LNCAP (cell line): ENCODE measurements around the gene SELENOT.

Source experiments
- TF ChIP-seq, protein P1 (sequence below): fragments of 450-650 bp; IDR thresholded peaks from 2 replicates; pipeline ENCODE4 v1.5.1; 2017; ENCODE audit warnings: mild to moderate bottlenecking

SELENOT gene

GRCh38 chr3:150611666-150612065 lies 8.5 kb downstream of the SELENOT start:
- TF ChIP-seq, protein P1, sequence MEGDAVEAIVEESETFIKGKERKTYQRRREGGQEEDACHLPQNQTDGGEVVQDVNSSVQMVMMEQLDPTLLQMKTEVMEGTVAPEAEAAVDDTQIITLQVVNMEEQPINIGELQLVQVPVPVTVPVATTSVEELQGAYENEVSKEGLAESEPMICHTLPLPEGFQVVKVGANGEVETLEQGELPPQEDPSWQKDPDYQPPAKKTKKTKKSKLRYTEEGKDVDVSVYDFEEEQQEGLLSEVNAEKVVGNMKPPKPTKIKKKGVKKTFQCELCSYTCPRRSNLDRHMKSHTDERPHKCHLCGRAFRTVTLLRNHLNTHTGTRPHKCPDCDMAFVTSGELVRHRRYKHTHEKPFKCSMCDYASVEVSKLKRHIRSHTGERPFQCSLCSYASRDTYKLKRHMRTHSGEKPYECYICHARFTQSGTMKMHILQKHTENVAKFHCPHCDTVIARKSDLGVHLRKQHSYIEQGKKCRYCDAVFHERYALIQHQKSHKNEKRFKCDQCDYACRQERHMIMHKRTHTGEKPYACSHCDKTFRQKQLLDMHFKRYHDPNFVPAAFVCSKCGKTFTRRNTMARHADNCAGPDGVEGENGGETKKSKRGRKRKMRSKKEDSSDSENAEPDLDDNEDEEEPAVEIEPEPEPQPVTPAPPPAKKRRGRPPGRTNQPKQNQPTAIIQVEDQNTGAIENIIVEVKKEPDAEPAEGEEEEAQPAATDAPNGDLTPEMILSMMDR: no peak

- TF ChIP-seq, protein P1: no peak
Observed at GRCh38 chr3:150612494-150612893, 9.4 kb downstream of the SELENOT start.

GRCh38 chr3:150613034-150613433 lies 9.9 kb downstream of the SELENOT start:
- TF ChIP-seq, protein P1: no peak

DNA sequence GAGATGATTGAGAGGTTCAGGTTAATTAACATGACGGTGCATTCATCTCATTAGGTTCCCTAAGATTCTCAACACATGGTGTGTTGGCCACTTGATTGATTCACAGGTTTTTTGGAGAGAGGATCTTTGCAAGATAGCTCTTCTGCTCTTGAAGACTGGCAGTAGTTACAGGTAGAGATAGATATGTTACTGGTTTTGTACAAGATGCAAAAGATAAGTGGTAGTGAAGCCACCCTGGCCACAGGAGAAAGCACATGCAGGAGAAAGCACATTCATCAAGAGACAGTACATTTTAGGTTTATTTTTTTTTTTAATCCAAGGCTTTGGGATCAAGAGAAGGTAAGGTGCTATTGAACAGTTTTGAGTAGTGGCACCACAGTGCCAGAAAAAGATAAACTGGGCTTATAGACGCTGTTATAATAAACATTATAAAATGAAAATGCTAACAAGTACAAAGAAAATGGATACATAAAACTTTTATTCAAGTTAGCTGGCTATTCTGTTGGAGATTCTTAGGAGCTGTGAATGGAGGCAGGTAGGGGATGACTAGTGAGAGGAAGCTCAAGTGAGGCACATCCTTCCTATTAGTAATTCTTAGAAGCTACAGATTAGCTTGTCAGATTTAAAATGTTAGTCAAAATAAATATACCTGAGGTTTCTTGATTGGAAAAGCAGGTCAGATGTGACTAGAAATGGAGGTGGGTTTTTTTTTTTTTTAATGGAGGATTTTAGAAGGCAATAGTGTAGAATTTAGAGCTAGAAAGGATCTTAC lies 10.8 kb downstream of the SELENOT start:
- TF ChIP-seq, protein P1: no peak

GRCh38 chr3:150620002-150620689 lies 17.0 kb downstream of the SELENOT start:
- TF ChIP-seq, protein P1: no peak

- TF ChIP-seq, protein P1: no peak
Observed at GRCh38 chr3:150623945-150624344, 20.8 kb downstream of the SELENOT start.

DNA sequence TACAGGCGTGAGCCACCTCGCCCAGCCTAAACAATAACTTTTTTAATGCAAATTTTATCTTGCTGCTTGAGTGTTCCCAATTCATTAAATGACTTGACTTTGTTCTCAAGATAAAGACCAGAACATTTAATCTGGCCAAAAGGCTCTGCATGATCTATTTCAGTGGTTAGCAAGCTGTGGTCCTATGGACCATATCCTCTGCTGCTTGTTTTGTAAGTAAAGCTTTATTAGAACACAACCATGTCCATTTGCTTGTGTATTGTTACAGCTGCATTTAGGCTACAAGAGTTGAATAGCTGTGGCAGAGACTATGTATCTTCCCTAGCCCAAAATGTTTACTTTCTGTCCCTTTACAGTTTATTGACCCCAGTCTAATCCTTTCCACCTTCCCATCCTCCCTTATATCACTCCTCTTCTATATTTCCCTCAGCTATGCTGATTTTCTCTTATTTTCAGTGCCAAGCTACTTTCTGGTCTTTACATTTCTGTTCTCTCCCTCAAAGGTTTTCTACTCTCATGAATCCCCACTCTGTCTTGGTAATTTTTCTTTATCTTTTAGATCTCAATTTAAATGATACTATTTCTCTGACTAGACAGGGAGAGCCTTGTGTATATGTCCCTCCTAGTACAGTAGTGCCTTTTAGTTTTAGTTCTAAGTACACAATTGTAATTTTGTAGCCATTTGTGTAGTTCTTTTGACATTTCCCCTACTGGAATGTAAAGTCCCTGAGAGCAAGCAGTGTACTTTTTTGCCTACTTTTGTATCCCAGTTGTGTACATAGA lies 23.2 kb downstream of the SELENOT start:
- TF ChIP-seq, protein P1: no peak
